GM12874 (cell line): ENCODE measurements around the gene TMEM151B.

ENCODE experiments used
- TF ChIP-seq, protein P1 (sequence below): IDR thresholded peaks from 2 replicates; pipeline ENCODE4 v1.5.1; 2011; ENCODE audit warnings: low read depth, mild to moderate bottlenecking, control low read depth, low read length, moderate library complexity; ENCODE audit not compliant: insufficient read depth

The TMEM151B gene

DNA sequence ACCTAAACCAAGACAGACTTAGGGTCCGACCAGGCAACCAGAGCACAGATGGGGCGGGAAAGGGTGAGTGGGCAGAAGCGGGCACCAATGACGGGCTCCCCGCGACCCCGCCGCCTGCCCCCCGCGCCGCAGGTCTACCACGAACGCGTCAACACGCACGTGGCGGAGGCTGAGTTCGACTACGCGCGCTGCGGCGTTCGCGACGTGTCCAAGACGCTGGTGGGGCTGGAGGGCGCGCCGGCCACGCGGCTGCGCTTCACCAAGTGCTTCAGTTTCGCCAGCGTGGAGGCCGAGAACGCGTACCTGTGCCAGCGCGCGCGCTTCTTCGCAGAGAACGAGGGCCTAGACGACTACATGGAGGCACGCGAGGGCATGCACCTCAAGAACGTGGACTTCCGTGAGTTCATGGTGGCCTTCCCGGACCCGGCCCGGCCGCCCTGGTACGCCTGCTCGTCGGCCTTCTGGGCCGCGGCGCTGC is 5.1 kb downstream of the TMEM151B start:
- TF ChIP-seq, protein P1, sequence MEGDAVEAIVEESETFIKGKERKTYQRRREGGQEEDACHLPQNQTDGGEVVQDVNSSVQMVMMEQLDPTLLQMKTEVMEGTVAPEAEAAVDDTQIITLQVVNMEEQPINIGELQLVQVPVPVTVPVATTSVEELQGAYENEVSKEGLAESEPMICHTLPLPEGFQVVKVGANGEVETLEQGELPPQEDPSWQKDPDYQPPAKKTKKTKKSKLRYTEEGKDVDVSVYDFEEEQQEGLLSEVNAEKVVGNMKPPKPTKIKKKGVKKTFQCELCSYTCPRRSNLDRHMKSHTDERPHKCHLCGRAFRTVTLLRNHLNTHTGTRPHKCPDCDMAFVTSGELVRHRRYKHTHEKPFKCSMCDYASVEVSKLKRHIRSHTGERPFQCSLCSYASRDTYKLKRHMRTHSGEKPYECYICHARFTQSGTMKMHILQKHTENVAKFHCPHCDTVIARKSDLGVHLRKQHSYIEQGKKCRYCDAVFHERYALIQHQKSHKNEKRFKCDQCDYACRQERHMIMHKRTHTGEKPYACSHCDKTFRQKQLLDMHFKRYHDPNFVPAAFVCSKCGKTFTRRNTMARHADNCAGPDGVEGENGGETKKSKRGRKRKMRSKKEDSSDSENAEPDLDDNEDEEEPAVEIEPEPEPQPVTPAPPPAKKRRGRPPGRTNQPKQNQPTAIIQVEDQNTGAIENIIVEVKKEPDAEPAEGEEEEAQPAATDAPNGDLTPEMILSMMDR, result no peak

DNA sequence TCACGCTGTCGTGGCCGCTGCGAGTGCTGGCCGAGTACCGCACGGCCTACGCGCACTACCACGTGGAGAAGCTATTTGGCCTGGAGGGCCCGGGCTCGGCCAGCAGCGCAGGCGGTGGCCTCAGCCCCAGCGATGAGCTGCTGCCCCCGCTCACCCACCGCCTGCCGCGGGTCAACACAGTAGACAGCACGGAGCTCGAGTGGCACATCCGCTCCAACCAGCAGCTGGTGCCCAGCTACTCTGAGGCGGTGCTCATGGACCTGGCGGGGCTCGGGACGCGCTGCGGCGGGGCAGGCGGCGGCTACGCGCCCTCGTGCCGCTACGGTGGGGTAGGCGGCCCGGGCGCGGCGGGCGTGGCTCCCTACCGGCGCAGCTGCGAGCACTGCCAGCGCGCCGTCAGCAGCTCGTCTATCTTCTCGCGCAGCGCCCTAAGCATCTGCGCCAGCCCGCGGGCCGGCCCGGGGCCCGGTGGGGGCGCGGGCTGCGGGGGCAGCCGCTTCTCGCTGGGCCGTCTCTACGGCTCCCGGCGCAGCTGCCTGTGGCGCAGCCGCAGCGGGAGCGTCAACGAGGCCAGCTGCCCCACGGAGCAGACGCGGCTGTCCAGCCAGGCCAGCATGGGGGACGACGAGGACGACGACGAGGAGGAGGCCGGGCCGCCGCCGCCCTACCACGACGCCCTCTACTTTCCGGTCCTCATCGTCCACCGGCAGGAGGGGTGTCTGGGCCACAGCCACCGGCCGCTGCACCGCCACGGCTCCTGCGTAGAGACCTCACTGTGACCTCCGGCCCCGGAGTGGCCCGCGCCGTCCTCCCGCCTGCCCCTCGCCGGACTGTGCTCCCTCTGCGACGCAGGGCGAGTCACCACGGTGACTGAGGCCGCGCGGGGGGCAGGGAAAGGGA is 5.7 kb downstream of the TMEM151B start:
- TF ChIP-seq, protein P1, result no peak

DNA sequence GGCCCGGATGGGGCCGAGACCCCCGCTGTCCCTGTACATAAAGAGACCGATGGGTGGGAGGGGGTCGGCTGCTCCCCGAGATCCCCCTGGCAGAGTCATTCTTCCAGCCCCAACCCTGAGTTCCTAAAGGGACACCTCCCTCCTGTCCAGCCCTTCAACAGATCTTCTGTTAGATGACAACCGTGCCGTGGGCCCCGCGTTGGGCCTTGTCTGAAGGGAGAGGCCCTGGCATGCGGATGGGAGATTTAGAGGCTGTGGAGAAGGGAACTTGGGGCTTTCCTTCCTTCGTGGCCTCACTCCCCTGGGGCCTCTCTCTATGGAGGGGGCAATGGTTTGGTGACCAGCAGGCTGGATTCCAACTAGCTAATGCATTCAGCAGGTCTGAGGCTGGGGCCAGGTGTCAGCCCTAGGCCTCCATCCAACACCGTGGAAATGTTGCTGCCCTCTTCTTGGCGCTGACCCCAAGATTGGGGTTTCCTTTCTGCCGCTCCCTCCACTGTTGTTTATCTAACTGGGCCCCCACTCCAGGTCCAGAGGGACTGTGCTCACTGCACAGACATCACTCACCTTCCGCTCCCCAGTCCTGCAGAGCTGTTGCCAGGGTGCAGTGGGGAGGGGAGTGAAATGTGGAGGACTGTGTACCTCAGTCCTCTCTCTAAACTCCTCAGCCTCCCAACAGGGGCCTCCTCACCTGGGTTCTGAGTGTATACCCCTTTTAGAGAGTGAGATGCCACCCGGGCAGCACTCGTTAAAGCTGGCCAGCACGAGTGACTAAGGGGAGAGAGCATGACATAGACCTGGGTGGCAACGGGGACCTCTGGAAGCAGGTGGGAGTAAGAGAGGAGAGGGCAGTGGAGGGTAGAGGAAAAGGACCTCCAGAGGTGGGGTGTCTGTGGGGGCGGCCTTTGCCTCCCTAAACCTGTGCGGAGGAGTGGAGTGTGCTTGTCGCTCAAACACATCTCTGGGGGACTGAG is 6.7 kb downstream of the TMEM151B start:
- TF ChIP-seq, protein P1, result no peak

DNA sequence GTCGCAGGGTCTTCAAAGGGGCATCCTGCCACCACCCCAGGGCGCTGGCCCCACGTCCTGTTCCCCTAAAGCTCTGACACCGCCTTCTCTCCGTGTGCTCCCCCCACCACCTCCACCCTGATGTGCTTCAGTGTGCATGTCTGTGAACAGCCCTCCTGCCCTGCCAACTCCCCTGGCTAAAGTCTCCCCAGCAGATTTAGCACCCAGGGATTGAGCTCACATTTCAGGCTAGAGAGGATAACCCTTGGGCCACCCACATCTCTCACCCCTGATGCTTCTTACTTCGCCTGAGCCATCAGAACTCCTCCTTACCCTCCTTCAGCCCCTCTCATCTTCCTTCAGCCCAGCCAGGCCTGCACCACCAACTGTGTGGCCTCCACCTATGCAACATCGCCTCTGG is 7.5 kb downstream of the TMEM151B start:
- TF ChIP-seq, protein P1, result no peak

DNA sequence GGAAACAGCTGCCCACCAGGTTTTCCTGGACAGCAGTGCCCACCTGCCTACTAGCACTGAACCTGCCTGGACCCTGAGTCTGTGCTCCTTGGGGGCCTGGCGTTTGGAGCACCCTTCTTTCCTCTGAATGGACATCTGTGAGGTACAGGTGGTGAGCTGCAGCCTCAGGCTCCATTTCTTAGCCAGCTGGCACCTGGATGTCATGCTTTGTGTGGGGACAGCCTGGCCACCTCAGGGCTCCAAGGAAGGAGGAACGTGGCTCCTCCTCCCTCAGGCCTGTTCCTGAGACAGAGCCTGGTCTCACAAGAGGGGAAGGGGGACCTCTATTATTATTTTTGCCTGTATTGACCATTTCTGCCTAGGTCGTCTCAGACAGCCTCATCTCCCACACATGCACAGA is 8.1 kb downstream of the TMEM151B start:
- TF ChIP-seq, protein P1, result no peak

DNA sequence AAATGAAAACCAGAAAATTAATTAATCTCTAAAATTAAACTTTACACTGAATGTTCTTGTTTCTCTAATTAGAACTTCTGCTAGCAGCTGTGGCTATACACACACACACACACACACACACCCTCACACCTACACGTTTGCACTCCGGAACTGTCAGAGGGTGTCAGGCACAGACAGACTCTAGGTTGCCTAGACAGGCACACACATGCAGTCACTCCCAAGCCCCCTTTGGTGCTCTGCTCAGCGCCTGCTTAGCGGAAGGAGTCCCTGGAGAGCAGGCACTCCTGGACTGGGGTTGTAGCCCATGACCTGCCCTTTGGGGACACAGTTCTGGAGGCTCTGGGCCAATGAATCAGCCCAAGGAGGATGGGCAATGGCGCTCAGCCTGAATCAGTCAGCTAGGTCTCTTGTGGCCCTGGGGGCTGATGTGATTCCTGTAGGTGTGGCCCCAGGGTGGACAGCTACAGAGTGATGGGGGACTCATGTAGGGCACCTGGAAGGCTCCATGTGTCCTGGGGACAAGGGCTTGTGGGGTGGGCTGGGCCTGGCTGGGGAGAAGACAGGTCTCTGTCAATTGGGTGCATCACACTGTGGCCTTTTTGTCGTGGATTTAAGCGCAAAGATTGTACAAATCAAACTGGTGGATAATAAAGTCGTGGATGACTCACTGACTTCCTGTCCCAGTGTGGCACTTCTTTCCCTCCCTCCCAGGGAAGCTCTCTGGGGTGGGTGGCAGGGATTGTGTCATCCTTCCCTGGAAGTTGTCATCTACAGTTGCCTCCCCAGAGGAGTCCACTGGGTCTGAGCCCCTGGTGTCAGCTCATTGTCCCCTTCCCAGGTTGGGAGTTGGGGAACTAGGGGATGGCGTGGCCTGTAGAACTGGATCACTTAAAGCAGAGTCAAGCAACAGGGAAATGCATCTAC is 8.8 kb downstream of the TMEM151B start:
- TF ChIP-seq, protein P1, result no peak
